ENCODE data around the gene PDE4B. TPM values are rescaled to one million over a fixed set of nuclear protein-coding genes. Genes with fewer than 3 reads are reported as not detected.

The PDE4B gene
- total RNA-seq, 3 donors from 2014 or later, result 8.0 to 207 (median 54.4) TPM

GRCh38 chr1:66343569-66344325 lies 551.1 kb downstream of the PDE4B start:
- Histone ChIP-seq H3K4me1 (no peaks in the 10 kb centered on the region), H3K27me3 (no peaks in the 10 kb centered on the region), H3K4me3 (no peak overlapping the region), H3K9me3 (no peaks in the 10 kb centered on the region), H3K36me3 (no peaks in the 10 kb centered on the region), H3K27ac (peak overlapping the region in 1 of 2 donors; percentile 37)
- DNase-seq (ENCODE audit: low spot score in 2 of 2), result no peak
- TF ChIP-seq POLR2AphosphoS5 (IDR thresholded peaks at IDR 0.05) (no peak), CTCF (IDR thresholded peaks at IDR 0.05) (no peak)
- intact Hi-C loops (cut with DNase I; ENCODE audit: low total_unique reads), result no loop called here

GRCh38 chr1:66346057-66346795 lies 553.5 kb downstream of the PDE4B start:
- H3K4me3 ChIP-seq, result no peak overlapping the region
- intact Hi-C loops (cut with DNase I; ENCODE audit: low total_unique reads), result no loop called here
- no peaks in the 10 kb centered on the region for H3K4me1 ChIP-seq
- no peaks in the 10 kb centered on the region for H3K27me3 ChIP-seq
- no peaks in the 10 kb centered on the region for H3K36me3 ChIP-seq
- TF ChIP-seq POLR2AphosphoS5 (IDR thresholded peaks at IDR 0.05), result no peak
- TF ChIP-seq CTCF (IDR thresholded peaks at IDR 0.05), result no peak
- no peak for TF ChIP-seq POLR2A (IDR thresholded peaks at IDR 0.05)
- no peaks in the 10 kb centered on the region for H3K9me3 ChIP-seq
- DNase-seq (ENCODE audit: low spot score in 2 of 2), result no peak
- peak overlapping the region in 1 of 2 donors; percentile 14 for H3K27ac ChIP-seq

GRCh38 chr1:66346873-66347272 lies 554.2 kb downstream of the PDE4B start:
- Histone ChIP-seq H3K36me3 (no peaks in the 10 kb centered on the region), H3K27me3 (no peaks in the 10 kb centered on the region), H3K9me3 (no peaks in the 10 kb centered on the region), H3K27ac (peak overlapping the region in 1 of 2 donors; percentile 14), H3K4me1 (no peaks in the 10 kb centered on the region), H3K4me3 (no peak overlapping the region)
- no peak for DNase-seq (ENCODE audit: low spot score in 2 of 2)
- intact Hi-C loops (cut with DNase I; ENCODE audit: low total_unique reads), result no loop called here
- TF ChIP-seq POLR2AphosphoS5 (IDR thresholded peaks at IDR 0.05), result no peak

- H3K27me3 ChIP-seq, result no peaks in the 10 kb centered on the region
- H3K36me3 ChIP-seq, result no peaks in the 10 kb centered on the region
- H3K4me3 ChIP-seq, result no peak overlapping the region
- TF ChIP-seq POLR2AphosphoS5 (IDR thresholded peaks at IDR 0.05) (no peak), CTCF (IDR thresholded peaks at IDR 0.05) (no peak), POLR2A (IDR thresholded peaks at IDR 0.05) (no peak)
- H3K4me1 ChIP-seq, result peaks cover 1 to 4% of the 10 kb centered on the region in 2 donors
- no peaks in the 10 kb centered on the region for H3K9me3 ChIP-seq
- DNase-seq (ENCODE audit: low spot score in 2 of 2), result no peak
- intact Hi-C loops (cut with DNase I; ENCODE audit: low total_unique reads), result no loop called here
- peak overlapping the region; percentile 80 to 83 for H3K27ac ChIP-seq
These were observed 556.1 kb downstream of the PDE4B start for GRCh38 chr1:66348776-66349175.

- H3K27ac ChIP-seq, result peak overlapping the region; percentile 80 to 83
- TF ChIP-seq POLR2AphosphoS5 (IDR thresholded peaks at IDR 0.05) (no peak), CTCF (IDR thresholded peaks at IDR 0.05) (no peak), POLR2A (IDR thresholded peaks at IDR 0.05) (no peak)
- H3K4me3 ChIP-seq, result no peak overlapping the region
- peaks cover 4 to 6% of the 10 kb centered on the region in 2 donors for H3K4me1 ChIP-seq
- intact Hi-C loops (cut with DNase I; ENCODE audit: low total_unique reads), result no loop called here
- H3K27me3 ChIP-seq, result no peaks in the 10 kb centered on the region
- H3K9me3 ChIP-seq, result no peaks in the 10 kb centered on the region
- DNase-seq (ENCODE audit: low spot score in 2 of 2), result no peak
- H3K36me3 ChIP-seq, result no peaks in the 10 kb centered on the region
These were observed 556.5 kb downstream of the PDE4B start for GRCh38 chr1:66349242-66349641.
